HG03103 (cell line): ENCODE results near the gene PFN1.
"Not testable (repeated sequence)": the region's sequence is repeated elsewhere in the genome, so short reads cannot be mapped to it uniquely, and the experiment has no call there.

ENCODE experiments used
- ATAC-seq: cut with Tn5 transposase; IDR thresholded peaks from one replicate; pipeline ENCODE4 v1.9.1; 2021; ENCODE audit warnings: low read depth; ENCODE audit not compliant: unreplicated experiment

The PFN1 gene

GRCh38 chr17:4931963-4932362 is 16.4 kb downstream of the PFN1 start, which contains the start of gene GP1BA:
TSS of gene GP1BA (plus strand) at chr17:4932277. CDS start at chr17:4932605, 328 bp downstream.
- ATAC-seq, result no peak

GRCh38 chr17:4928881-4929280 is 19.4 kb downstream of the PFN1 start:
- no peak for ATAC-seq

GRCh38 chr17:4926577-4927335 is 21.6 kb downstream of the PFN1 start:
- not testable (repeated sequence) for ATAC-seq

DNA sequence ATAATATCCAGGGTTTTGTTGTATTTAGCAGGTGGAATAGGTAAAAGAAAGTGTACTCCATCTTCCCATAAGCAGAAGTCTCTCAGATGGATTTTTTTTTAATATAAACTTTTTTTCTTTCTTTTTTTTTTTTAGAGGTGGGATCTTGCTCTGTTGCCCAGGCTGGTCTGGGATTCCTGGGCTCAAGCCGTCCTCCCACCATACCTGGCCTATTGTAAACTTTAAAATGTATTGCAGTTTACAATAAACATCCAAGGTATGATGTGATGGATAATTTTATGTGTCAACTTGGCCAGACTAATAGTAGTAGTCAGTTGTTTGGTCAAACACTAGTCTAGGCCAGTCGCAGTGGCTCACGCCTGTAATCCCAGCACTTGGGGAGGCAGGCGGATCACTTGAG is 27.0 kb downstream of the PFN1 start:
- no peak for ATAC-seq

GRCh38 chr17:4920351-4921048 is 27.8 kb downstream of the PFN1 start:
- no peak for ATAC-seq

GRCh38 chr17:4919511-4920047 is 28.8 kb downstream of the PFN1 start:
- ATAC-seq, result no peak

DNA sequence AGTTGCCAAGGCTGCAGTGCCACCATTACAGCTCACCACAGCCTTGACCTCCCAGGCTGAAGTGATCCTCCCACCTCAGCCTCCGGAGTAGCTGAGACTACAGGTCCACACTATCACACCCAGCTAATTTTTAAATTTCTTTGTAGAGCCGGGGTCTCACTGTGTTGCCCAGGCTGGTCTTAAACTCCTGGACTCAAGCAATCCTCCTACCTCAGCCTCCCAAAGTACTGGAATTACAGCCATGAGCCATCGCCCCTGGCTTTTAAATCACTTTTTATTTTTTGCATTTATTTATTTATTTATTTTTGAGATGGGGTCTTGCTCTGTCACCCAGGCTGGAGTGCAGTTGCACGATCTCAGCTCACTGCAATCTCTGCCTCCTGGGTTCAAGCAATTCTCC is 33.8 kb downstream of the PFN1 start:
- ATAC-seq, result not testable (repeated sequence)

DNA sequence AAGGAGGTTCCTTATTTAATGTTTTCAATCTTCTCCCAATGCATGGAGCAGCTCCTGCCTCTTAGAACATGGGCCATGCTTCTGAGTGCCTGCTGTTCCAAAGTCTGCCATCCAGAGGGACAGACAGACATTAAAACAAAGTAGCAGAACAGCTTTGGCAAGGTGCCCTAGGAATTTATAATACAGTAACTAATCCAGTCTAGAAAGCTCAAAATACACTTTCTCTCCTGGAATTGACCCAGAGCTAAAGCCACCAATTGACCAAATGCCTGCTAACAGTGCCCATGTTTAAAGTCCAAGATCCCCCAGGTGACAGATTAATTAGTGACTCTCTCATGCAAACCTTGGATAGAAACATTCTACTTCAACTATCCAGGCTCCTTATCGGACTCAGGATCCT is 34.3 kb downstream of the PFN1 start:
- ATAC-seq, result no peak

GRCh38 chr17:4908711-4909496 is 39.4 kb downstream of the PFN1 start:
- ATAC-seq, result no peak

- no peak for ATAC-seq
Measured at GRCh38 chr17:4908301-4908700, 40.0 kb downstream of the PFN1 start.

DNA sequence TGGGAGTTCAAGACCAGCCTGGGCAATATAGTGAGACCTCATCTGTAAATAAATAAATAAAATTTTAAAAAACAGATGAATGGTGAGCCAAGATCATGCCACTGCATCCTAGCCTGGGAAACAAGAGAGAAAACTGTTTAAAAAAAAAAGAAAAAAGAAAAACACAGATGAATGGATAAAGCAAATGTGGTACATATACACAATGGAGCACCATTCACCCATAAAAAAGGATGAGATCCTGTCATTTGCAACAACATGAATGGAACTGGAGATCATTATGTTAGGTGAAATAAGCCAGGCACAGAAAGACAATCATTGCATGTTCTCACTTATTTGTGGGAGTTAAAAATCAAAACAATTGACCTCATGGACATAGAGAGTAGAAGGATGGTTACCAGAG is 41.7 kb downstream of the PFN1 start:
- not testable (repeated sequence) for ATAC-seq

GRCh38 chr17:4903051-4903818 is 45.1 kb downstream of the PFN1 start, which contains the start of gene CHRNE:
TSS of gene CHRNE (minus strand) at chr17:4903098. CDS start at chr17:4903063, 35 bp downstream.
- ATAC-seq, result no peak

DNA sequence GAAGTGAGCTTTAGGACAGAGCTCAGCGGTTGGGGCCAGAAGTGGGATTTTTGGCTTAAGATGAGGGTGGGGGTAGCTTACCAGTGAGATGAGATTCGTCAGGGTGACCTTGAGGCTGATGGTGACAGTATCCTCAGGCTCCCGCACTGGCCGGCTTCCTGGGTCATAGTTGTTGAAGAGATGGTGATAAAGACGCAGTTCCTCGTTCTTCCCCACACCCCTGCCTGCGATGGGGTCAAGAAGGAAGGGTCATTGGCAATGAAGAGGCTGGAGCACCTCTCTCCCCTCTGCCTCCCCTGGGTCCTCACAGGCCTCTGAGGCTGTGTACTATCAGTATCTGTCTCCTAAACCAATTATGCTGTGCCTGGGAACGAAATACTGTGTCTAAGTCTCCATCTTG is 45.8 kb downstream of the PFN1 start:
- no peak for ATAC-seq

DNA sequence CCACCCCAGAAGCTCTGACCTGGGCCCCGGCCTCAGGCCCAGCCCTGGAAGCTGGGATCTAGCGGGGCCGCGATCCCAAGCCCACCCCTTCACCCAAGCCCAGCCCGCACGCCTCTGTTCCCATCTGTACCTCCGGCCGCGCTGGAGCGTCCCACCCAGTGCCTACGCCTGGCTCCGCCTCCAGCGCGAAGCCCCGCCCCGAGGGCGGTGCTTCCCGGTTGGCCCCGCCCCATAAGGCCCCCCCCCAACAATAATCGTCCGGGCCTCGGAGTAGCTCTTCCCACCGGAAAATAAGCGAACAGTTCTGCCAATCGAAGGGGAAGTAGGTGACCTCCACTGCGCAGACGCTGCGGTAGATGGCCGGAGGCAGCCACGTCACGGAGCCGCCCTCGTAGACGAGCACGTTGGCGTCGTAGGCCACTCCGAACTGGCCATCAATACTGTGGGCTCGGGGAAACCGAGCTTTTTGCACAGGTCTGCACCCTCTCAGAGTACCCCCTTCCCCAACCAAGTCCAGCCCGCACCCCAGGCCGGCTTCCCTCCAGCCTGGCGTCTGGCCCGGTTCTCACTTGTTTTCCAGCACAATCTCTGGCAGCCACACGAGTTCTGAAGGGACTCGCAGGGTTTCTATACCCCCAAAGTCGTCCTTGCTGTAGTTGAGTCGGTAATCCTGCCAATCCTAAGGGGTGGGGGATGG is 46.5 kb downstream of the PFN1 start:
- no peak for ATAC-seq

DNA sequence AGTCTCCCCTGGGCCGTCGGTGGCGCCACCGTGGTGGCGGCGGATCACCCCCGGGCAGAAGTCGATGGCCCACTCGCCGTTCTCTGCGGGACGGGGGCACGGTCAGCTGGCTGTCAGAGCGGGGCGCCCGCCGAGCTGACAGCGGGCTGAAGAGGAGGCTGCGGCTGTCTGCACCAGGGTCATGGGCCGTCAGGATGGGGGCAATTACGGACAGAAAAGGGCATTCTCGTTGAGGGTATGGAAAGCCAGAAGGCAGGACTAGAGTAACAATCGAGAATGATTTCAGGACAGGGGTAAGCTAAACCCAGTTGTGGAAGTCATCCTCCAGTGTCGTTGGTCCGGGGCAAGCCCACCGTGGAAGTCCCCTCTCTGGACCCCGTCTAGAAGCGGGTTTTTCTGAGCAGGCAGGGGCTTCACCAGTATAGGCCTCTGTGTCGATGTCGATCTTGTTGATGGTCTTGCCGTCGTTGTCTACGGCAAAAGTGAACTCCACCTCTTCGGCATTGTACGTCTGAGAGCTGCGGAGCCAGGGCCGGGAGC is 47.2 kb downstream of the PFN1 start:
- ATAC-seq, result no peak

GRCh38 chr17:4900231-4901107 is 47.9 kb downstream of the PFN1 start:
- ATAC-seq, result no peak

DNA sequence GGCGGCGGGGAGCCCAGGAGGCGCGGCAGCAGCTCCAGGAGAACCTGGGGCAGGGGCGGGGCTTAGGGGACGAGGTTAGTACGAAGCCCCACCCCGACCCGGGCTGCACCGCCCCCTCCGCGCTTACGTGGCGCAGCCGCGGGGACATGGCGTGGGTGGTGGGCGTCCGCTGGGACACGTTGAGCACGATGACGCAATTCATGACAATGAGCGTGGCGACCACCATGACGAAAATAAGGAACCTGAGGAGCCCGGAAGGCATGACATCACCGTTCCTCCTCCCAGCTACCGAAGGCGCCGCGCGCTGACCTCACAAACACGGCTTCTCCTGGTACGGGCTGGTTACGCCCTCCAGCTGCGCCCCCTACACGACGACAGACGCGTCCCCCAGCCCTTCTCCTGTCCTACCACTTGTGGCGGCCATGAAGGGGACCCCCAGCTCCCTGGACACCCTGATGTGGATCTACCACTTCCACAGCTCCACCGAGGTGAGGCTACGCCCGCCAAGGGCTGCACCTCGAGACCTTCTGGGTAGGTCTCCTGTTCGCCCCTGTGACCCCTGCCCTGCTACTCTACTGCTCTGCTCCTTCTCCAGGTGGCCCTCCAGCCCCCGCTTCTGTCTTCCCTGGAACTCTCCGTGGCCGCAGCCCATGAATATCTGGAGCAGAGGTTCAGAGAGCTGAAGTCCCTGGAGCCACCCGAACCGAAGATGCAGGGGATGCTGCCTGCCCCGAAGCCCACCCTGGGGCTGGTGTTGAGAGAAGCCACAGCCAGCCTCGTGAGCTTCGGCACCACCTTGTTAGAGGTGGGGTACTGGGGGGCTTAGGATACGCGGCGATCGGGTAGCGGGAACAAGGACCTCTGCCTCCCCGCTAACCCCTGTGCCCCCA is 48.7 kb downstream of the PFN1 start, which contains the start of gene C17orf107:
Gene C17orf107, plus strand, starts transcription at position 196 of the 890 bp plus-strand sequence. Its CDS starts 227 bp downstream, at position 423.
- ATAC-seq, result peak; percentile 43
